ENCODE data around the gene A2M.

A2M gene

GRCh38 chr12:9115731-9116559 is at the start of gene A2M:
Gene A2M, minus strand, starts transcription at chr12:9115919. Its CDS starts 70 bp downstream, at chr12:9115849.
- no peaks in the 10 kb centered on the region for H3K27me3 ChIP-seq (ENCODE audit: insufficient read depth, poor library complexity, severe bottlenecking)
- no peak for DNase-seq (ENCODE audit: low spot score)
- no peak within 1 kb of the TSS for H3K27ac ChIP-seq (ENCODE audit: poor library complexity, severe bottlenecking)
- no peaks in the 10 kb centered on the region for H3K9me3 ChIP-seq (ENCODE audit: severe bottlenecking)
- no peak within 1 kb of the TSS for H3K4me3 ChIP-seq (ENCODE audit: severe bottlenecking)
- no peaks in the 10 kb centered on the region for H3K4me1 ChIP-seq (ENCODE audit: insufficient read depth, poor library complexity, severe bottlenecking)
- no peak for ATAC-seq (ENCODE audit: low read depth)
- H3K36me3 ChIP-seq (ENCODE audit: low read depth), result no peaks in the 10 kb centered on the region
- TF ChIP-seq CTCF (IDR thresholded peaks at IDR 0.05; ENCODE audit: poor library complexity, severe bottlenecking), result no peak

GRCh38 chr12:9163392-9163791 is 47.7 kb upstream of the A2M start:
- TF ChIP-seq CTCF (IDR thresholded peaks at IDR 0.05; ENCODE audit: poor library complexity, severe bottlenecking), result no peak
- Histone ChIP-seq H3K4me3 (ENCODE audit: severe bottlenecking) (no peak overlapping the region), H3K9me3 (ENCODE audit: severe bottlenecking) (no peaks in the 10 kb centered on the region), H3K27me3 (ENCODE audit: insufficient read depth, poor library complexity, severe bottlenecking) (no peaks in the 10 kb centered on the region), H3K36me3 (ENCODE audit: low read depth) (no peaks in the 10 kb centered on the region), H3K4me1 (ENCODE audit: insufficient read depth, poor library complexity, severe bottlenecking) (no peaks in the 10 kb centered on the region), H3K27ac (ENCODE audit: poor library complexity, severe bottlenecking) (no peak overlapping the region)
- ATAC-seq (ENCODE audit: low read depth) (no peak), DNase-seq (ENCODE audit: low spot score) (no peak)

- H3K36me3 ChIP-seq (ENCODE audit: low read depth), result no peaks in the 10 kb centered on the region
- no peak for TF ChIP-seq CTCF (IDR thresholded peaks at IDR 0.05; ENCODE audit: poor library complexity, severe bottlenecking)
- H3K27me3 ChIP-seq (ENCODE audit: insufficient read depth, poor library complexity, severe bottlenecking), result no peaks in the 10 kb centered on the region
- no peak overlapping the region for H3K4me3 ChIP-seq (ENCODE audit: severe bottlenecking)
- H3K4me1 ChIP-seq (ENCODE audit: insufficient read depth, poor library complexity, severe bottlenecking), result no peaks in the 10 kb centered on the region
- no peak for DNase-seq (ENCODE audit: low spot score)
- no peak for ATAC-seq (ENCODE audit: low read depth)
- no peak overlapping the region for H3K27ac ChIP-seq (ENCODE audit: poor library complexity, severe bottlenecking)
- H3K9me3 ChIP-seq (ENCODE audit: severe bottlenecking), result no peaks in the 10 kb centered on the region
These were observed 40.4 kb upstream of the A2M start for GRCh38 chr12:9156119-9156518.

- no peak for TF ChIP-seq CTCF (IDR thresholded peaks at IDR 0.05; ENCODE audit: poor library complexity, severe bottlenecking)
- Histone ChIP-seq H3K27me3 (ENCODE audit: insufficient read depth, poor library complexity, severe bottlenecking) (no peaks in the 10 kb centered on the region), H3K4me1 (ENCODE audit: insufficient read depth, poor library complexity, severe bottlenecking) (no peaks in the 10 kb centered on the region), H3K9me3 (ENCODE audit: severe bottlenecking) (no peaks in the 10 kb centered on the region), H3K36me3 (ENCODE audit: low read depth) (no peaks in the 10 kb centered on the region), H3K27ac (ENCODE audit: poor library complexity, severe bottlenecking) (no peak overlapping the region), H3K4me3 (ENCODE audit: severe bottlenecking) (no peak overlapping the region)
- ATAC-seq (ENCODE audit: low read depth) (no peak), DNase-seq (ENCODE audit: low spot score) (no peak)
These were observed 33.7 kb upstream of the A2M start for GRCh38 chr12:9149372-9149771.

GRCh38 chr12:9148926-9149325 is 33.2 kb upstream of the A2M start:
- H3K27me3 ChIP-seq (ENCODE audit: insufficient read depth, poor library complexity, severe bottlenecking), result no peaks in the 10 kb centered on the region
- ATAC-seq (ENCODE audit: low read depth), result no peak
- H3K4me3 ChIP-seq (ENCODE audit: severe bottlenecking), result no peak overlapping the region
- no peaks in the 10 kb centered on the region for H3K36me3 ChIP-seq (ENCODE audit: low read depth)
- H3K4me1 ChIP-seq (ENCODE audit: insufficient read depth, poor library complexity, severe bottlenecking), result no peaks in the 10 kb centered on the region
- no peak for DNase-seq (ENCODE audit: low spot score)
- no peak for TF ChIP-seq CTCF (IDR thresholded peaks at IDR 0.05; ENCODE audit: poor library complexity, severe bottlenecking)
- no peaks in the 10 kb centered on the region for H3K9me3 ChIP-seq (ENCODE audit: severe bottlenecking)
- no peak overlapping the region for H3K27ac ChIP-seq (ENCODE audit: poor library complexity, severe bottlenecking)
